K562 (cell line): Measurements from ENCODE around the gene RC3H2. TPM values are rescaled to one million over a fixed set of nuclear protein-coding genes. Genes with fewer than 3 reads are reported as not detected.

Source experiments
- BCLAF1 ChIP-seq, 2 experiments: fragments of 450-650 bp in 1 of 2; IDR thresholded peaks; 2 replicates each; pipeline ENCODE4 v1.6.1; 2011 to 2017; ENCODE audit warnings: low read depth in 2 of 2, antibody characterized with exemption in 1 of 2, borderline replicate concordance in 1 of 2, low read length in 1 of 2, mild to moderate bottlenecking in 1 of 2, mixed read lengths in 1 of 2; ENCODE audit not compliant: control insufficient read depth in 1 of 2
- CBX8 ChIP-seq: fragments of 200-600 bp; sonication (generic); IDR thresholded peaks from 2 replicates; pipeline ENCODE4 v1.6.1; 2012; ENCODE audit warnings: borderline replicate concordance, mixed run types, low read depth, mild to moderate bottlenecking, moderate library complexity, mixed read lengths, low read length, control low read depth, inconsistent platforms; ENCODE audit not compliant: poor library complexity, severe bottlenecking; ENCODE audit errors: extremely low read depth
- GTF3C2 ChIP-seq: IDR thresholded peaks from 3 replicates; pipeline ENCODE4 v1.6.1; 2011; ENCODE audit warnings: borderline replicate concordance, mild to moderate bottlenecking, moderate library complexity; ENCODE audit not compliant: insufficient read length; ENCODE audit errors: extremely low read depth
- MEF2D ChIP-seq: conservative IDR thresholded peaks from 2 replicates; pipeline ENCODE4 v1.6.1; 2016; ENCODE audit warnings: low read depth, missing genetic modification characterization, missing compliant biosample characterization
- MYC ChIP-seq, 2 experiments: fragments of 250-450 bp in 1 of 2; sonication (Bioruptor Pico) in 1 of 2; IDR thresholded peaks; 2 replicates each; pipeline versions ENCODE4 v1.5.1 to v1.6.1; 2012 to 2021; ENCODE audit warnings: low read depth in 2 of 2, borderline replicate concordance in 1 of 2, improper control_type of control experiment in 1 of 2, low read length in 1 of 2, mild to moderate bottlenecking in 1 of 2, moderate library complexity in 1 of 2
- NFXL1 ChIP-seq: fragments of 450-650 bp; formaldehyde crosslinking; IDR thresholded peaks from 2 replicates; pipeline ENCODE4 v1.4.0; 2021; ENCODE audit warnings: mild to moderate bottlenecking
- NR1H2 ChIP-seq: sonication (generic); formaldehyde crosslinking; IDR thresholded peaks from 2 replicates; pipeline ENCODE4 v1.4.0; 2020; ENCODE audit warnings: mild to moderate bottlenecking, missing genetic modification reagents
- PRMT5 ChIP-seq: sonication (generic); formaldehyde crosslinking; IDR thresholded peaks from 2 replicates; pipeline ENCODE4 v1.5.0; 2020; ENCODE audit warnings: missing genetic modification reagents
- SAFB ChIP-seq: fragments of 200-400 bp; formaldehyde crosslinking; IDR thresholded peaks from 2 replicates; pipeline ENCODE4 v1.6.1; 2017; ENCODE audit warnings: low read depth, low read length, borderline replicate concordance
- SOX6 ChIP-seq: fragments of 450-650 bp; IDR thresholded peaks from 2 replicates; pipeline ENCODE4 v1.6.1; 2014; ENCODE audit warnings: mild to moderate bottlenecking
- STAT5A ChIP-seq: IDR thresholded peaks from 2 replicates; pipeline ENCODE4 v1.6.1; 2012; ENCODE audit warnings: low read length, inconsistent platforms, borderline replicate concordance
- ZBTB1 ChIP-seq: sonication (generic); formaldehyde crosslinking; IDR thresholded peaks from 2 replicates; pipeline ENCODE4 v1.8.1; 2023; ENCODE audit warnings: missing genetic modification reagents, low read depth, mild to moderate bottlenecking, borderline replicate concordance
- ZNF398 ChIP-seq: fragments of 250-450 bp; sonication (Bioruptor Pico); IDR thresholded peaks from 2 replicates; pipeline ENCODE4 v1.8.0; 2021; ENCODE audit warnings: moderate library complexity, mild to moderate bottlenecking, inconsistent platforms
- polyA plus RNA-seq, 8 experiments: library from polyadenylated mRNA; depleted of rRNA in 4 of 8; stranded (reverse) in 5 of 8; unstranded in 3 of 8; fragments of >200 nt; fragmentation: Nextera tagmentation in 2 of 8; fragmentation: Illumina TruSeq in 1 of 8; extraction: Ambion mirVana in 2 of 8; extraction: Trizol in 1 of 8; gene quantifications; 2 replicates each; pipeline versions ENCODE4 v1.2.1 to v1.2.3, GENCODE V29; 2011 to 2014; ENCODE audit warnings: inconsistent platforms in 1 of 8, missing spikeins in 1 of 8
- total RNA-seq, 7 experiments: library from RNA; depleted of rRNA in 6 of 7; stranded (reverse); fragments of >200 nt in 6 of 7; fragmentation: Illumina TruSeq in 2 of 7; extraction: Trizol in 2 of 7; gene quantifications; 2 replicates each; pipeline versions ENCODE4 v1.2.1 to v1.2.3, GENCODE V29; 2011 to 2021; ENCODE audit warnings: low replicate concordance in 1 of 7

RC3H2 gene
- total and polyA plus RNA-seq, 9 of the 15 experiments (the other 6 are each of a cell fraction or from before 2014, with no cell fraction given) = 5.6 to 35.4 (median 18.6) TPM

- peak; percentile 54; the same call in 1 of the 2 replicates for TF ChIP-seq MYC (IDR thresholded peaks at IDR 0.05; ENCODE audit: low read depth, low read length)
- 0 out of 2 replicates have a peak, but pooled peaks have one; percentile 48 for TF ChIP-seq MYC (CRISPR knock-in tag; IDR thresholded peaks at IDR 0.05; ENCODE audit: borderline replicate concordance, low read depth)
- no peak for TF ChIP-seq ZNF398 (CRISPR knock-in tag)
- 0 out of 4 replicates have a peak, but pooled peaks of 1 of the 2 experiments have one; percentile 35 for TF ChIP-seq BCLAF1 (IDR thresholded peaks at IDR 0.05; ENCODE audit: borderline replicate concordance in 1 of 2, control insufficient read depth in 1 of 2, low read depth in 2 of 2, low read length in 1 of 2)
- no peak for TF ChIP-seq MEF2D (tag)
- TF ChIP-seq NR1H2 (CRISPR knock-in tag) = 0 out of 2 replicates have a peak, but pooled peaks have one; percentile 41
- no peak for TF ChIP-seq CBX8
- TF ChIP-seq GTF3C2 = no peak
- TF ChIP-seq NFXL1 (CRISPR knock-in tag) = no peak
- TF ChIP-seq SAFB = no peak
- TF ChIP-seq SOX6 = 0 out of 2 replicates have a peak, but pooled peaks have one; percentile 33
- no peak for TF ChIP-seq ZBTB1
- TF ChIP-seq STAT5A = no peak
- no peak; the same call in none of the 2 replicates for TF ChIP-seq PRMT5 (CRISPR knock-in tag)
Measured at GRCh38 chr9:122931226-122932121, 26.3 kb upstream of the RC3H2 start, which contains the start of gene ZBTB26 (continued).
